Activated CD8-positive, alpha-beta memory T cell treated with anti-CD3 and anti-CD28 coated beads, Interleukin-2, amount 50 U/mL, for 48 hours (primary cell): Measurements from ENCODE around the gene LUM.

Source experiments
- DNase-seq: peaks from one replicate; pipeline ENCODE4 v3.0.0-alpha.2; 2020

The LUM gene

DNA sequence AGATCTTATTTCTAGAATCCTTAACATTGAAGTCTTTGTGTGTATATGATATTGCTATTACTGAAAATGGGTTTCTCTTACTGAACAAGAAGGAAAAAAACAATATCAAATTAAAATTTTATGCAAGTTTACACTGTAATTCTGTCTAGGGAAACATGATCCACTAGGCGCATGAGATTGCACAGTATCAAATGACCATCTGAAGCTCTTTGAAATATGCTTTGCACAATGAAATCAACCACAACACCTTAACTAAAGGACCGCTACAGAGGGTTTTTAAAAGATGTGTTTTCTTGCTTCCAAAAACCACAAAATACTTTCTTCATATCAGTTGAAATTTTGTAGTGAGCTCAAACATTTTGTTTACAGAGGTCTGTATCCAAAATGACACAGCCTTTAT lies 38.4 kb downstream of the LUM start:
- no peak for DNase-seq

DNA sequence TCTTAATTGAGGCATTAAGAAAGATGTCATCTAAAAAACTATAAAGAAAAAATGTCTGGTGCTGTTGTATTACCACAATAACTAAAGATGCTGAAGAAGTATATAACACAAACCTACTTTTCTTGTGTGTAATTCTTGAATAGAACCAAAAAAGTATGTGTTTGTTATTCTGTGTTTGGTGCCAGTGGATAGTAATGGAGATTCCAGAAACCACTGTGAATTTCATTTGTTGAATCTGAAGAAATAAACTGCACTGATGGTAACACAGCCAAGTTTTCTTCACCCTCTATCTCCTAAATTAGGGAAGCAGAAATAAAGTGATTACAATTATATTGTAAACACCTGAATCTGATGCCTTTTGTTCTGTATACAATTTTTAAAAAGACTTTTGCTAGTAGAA lies 40.4 kb downstream of the LUM start:
- DNase-seq = no peak

DNA sequence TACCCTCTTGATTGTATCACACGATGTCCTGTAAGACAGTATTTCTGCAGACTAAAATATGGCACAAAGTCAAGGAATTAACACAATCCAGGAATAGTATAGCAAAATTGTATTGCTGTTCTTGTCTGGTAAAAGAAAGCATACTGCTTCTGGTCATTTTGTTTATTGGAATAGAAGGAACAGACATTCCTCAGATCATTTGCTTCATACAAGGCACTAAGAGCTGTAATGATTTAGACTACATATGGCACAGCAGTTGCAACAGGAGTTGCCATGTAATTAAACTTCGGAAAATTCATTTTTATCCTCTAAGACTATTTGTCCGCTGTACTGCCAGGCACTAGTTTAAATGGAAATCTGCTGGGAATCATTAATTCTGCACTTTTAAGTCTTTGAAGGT lies 45.9 kb downstream of the LUM start:
- no peak for DNase-seq

DNA sequence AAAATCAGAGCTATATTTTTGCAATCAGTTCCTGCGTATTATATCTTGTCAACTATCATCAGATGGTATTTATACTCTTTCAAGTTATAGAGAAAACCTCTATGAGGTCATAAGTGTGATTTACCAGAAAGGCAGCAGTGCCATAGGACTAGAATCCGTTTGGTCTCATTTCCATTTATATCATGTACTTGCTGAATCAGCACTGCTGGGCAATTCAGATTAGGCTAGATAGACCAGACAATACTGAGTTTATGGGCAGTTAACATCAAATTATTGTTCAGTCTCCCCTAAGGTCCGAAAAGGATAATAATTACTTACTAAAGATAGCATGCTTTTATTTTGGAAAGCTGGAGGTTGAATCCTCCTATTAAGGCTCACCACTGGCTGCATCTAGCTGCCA lies 46.7 kb downstream of the LUM start:
- DNase-seq = no peak

DNA sequence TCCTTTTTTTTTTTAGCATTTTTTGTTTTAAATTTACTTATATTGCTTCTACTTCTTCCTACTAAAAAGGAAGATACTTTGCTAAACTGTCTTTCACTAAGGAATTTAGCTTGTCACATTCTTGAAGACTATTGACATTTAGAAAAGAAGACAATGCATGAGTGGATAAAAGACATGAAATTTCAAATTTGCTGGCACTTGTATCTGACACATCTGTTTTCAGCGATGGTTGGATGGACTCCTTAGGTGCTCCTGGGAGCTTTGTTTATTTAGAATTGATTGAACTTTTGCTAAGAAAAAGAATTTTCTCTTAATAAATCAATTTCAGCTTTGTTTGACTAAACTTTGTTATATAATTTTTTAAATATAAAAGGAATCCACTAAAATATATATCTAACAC lies 50.2 kb downstream of the LUM start:
- no peak for DNase-seq

DNA sequence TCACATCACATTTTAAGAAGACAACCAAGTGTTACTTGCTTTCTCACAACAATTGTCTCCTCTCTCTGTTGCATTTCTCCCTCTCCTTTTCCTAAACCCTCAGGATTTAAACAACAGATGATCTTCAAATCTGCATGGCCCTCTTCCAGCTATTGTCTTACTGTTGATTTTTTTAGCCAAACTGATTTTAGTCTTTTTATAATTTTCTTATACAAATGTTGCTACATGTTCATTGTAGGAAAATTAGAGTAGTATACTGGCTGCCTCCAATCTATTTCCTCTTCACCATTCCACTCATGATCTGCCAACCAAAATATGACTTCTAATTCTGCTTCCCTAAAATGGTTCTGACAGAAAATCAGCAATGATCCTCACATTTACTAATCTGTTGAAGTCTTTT lies 52.1 kb downstream of the LUM start:
- no peak for DNase-seq

DNA sequence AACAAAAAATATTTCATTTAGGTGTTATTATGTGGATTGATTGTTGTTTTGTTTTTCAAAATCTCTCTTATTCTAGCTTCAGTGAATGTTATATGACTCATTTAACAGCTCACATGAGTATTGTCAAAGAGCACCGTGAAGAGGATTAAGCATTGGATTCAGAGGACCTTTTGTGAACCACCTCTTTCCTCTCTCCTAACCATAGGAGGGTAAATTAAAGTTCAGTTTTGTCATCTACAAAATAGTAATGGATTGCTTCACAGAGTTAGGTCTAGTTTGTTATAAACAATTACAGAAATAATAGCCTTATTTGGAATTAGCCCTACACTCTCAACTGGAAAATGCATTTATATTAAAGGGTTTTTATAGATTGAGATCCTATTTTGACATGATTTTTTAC lies 52.5 kb downstream of the LUM start:
- no peak for DNase-seq

DNA sequence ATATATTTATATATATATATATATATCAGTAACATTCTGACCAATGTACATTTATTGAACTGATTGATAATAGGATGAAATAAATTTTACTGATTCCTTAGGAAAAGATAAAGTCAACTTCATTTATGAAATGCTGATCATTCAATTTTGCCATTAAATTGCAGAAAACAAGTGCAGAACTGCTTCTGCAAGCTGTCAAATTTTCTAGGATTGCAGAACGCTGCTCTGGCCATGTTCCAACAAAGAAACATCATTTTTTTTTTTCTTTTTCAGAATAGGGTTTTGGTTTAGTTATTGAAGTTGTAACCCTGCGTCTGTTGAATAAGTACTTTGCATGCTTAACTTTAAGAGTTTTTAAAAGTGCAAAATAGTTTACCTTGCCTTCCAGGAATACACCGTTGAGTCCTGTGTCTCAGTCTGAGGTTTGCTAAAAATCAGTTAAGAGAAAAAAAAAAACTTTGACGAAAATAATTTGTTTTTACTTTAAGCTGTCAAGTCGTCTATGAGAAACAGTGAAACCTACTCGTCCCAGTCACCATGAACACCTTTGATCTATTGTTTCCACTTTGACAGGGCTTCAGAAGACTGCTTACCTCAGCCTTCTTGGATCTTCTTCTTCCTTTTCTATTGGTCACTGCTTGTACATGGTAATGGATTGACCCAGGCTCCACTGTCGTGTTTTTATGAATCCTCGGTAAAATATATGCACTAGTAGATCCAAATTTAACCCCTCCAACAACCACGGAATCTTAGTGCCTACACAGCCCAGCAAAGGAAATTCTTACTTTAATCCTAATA lies 53.7 kb downstream of the LUM start, which contains the start of gene KERA:
Gene KERA, minus strand, starts transcription at position 657 of the 798 bp plus-strand sequence. CDS start 1,743 bp downstream, outside the sequence.
- no peak for DNase-seq

DNA sequence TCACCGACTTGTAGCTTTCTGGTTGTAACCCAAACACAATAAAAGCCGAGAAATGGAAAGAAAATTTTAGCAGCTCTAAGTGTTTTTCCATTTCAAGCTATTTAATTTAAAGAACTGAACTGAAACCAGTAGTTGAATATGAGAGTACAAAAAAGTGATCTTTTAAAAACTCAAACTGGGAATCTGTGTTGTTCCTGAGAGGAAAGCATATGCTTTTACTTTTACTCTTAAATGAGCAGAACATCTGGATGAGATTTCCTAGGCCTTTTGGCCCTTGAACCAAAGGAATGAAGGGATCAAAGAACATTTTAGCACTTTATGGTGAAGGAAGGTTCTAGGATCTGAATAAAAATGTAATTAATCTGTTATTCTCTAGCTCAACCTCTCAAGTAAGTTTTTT lies 54.8 kb downstream of the LUM start:
- DNase-seq = no peak

DNA sequence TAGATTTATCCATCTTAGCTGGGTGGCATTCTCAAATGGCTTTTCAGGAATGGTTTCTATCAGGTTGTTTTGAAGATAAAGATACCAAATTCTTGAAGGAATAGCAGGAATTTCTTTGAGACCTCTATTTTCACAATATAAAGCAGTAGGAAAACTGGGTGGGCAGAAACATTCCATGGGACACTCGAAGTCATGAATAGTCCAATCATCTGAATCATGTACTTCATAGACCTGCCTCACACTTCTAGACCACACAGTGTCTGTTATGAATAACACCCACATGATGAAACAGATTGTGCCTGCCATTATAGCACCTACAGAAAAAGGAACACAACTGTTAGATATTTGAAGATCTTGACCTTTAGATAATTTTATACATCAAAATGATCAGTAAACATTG lies 55.3 kb downstream of the LUM start:
- no peak for DNase-seq

DNA sequence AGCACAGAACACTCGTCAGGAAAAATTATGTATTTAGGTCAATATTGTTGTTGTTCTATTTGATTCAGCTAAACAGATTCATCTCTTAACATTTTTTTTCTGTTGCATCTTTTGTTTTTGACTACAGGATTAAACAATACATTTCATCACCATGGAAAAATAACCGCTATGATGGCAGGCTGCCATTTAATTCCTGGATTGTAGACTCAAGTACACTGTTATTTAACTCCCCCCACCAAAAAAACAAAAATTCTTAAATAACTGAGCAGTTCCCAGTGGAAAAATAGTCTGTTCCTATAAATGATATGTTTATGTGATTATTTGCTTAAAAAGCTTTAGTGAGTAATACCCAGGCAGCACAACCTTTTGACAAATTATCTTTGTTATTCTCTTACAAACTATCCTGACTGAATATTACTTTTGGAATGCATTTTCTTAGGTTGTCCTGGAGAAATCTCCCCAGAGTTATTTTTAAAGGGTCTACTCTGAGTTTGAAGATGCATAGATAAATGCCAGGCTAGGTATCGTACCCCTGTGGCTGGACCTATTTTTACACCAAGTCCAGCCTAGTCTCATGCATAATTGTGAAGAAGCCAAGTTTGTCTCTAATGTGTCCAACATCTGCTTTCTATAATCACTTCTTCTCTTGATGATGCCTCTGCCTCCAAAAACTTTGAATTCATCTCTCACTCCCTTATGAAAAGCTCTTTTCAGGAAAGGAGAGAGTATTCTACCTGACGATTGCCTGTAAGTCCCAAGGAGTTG lies 57.2 kb downstream of the LUM start:
- DNase-seq = no peak
